OCI-LY1 (cell line): ENCODE data around the gene SLBP.

Experiments
- EZH2 ChIP-seq: fragments of 200-600 bp; sonication (generic), shearing (Covaris generic); IDR thresholded peaks from 2 replicates; pipeline ENCODE4 v1.8.0; 2017; ENCODE audit warnings: borderline replicate concordance, mixed run types, mild to moderate bottlenecking, antibody characterized with exemption, low read length, moderate library complexity, mixed read lengths
- TF ChIP-seq, protein P1 (sequence below): fragments of 200-600 bp; sonication (generic), shearing (Covaris generic); IDR thresholded peaks from 2 replicates; pipeline ENCODE4 v1.5.1; 2017; ENCODE audit warnings: mild to moderate bottlenecking, antibody characterized with exemption, low read length, moderate library complexity, mixed read lengths

DNA sequence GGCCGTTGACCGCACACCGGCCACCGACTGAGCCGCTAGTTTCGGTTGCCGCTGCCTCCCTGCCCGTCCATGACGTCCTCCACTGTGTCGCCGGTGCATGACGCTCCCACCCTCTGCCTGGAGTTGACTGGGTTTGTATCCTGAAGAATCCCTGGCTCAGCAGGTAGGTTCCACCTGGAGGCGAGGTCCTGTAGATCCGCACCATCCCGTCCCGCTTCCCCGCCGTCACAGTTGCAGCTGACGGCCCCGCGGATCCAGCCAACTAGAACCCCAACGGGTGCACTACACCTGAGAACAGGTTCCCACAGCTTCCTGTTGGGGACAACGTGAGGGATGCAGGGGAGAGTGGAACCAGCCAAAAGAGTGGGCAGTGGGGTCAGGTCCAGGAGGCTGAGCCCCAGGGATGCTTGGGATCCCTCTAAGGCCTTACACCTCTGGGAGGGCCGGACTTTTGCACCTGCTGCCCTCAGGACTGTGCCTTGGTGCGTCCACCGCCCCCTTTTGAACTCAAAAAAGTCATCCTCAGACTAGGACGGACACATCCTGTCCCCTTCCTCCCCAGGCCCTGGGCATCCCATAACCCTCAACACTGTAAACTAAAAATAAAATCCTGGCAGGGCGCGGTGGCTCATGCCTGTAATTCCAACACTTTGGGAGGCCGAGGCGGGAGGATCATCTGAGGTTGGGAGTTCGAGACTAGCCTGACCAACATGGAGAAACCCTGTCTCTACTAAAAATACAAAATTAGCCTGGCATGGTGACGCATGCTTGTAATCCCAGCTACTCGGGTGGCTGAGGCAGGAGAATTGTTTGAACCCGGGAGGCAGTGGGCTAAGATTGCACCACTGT lies 1.1 kb upstream of the SLBP start:
- TF ChIP-seq, protein P1, sequence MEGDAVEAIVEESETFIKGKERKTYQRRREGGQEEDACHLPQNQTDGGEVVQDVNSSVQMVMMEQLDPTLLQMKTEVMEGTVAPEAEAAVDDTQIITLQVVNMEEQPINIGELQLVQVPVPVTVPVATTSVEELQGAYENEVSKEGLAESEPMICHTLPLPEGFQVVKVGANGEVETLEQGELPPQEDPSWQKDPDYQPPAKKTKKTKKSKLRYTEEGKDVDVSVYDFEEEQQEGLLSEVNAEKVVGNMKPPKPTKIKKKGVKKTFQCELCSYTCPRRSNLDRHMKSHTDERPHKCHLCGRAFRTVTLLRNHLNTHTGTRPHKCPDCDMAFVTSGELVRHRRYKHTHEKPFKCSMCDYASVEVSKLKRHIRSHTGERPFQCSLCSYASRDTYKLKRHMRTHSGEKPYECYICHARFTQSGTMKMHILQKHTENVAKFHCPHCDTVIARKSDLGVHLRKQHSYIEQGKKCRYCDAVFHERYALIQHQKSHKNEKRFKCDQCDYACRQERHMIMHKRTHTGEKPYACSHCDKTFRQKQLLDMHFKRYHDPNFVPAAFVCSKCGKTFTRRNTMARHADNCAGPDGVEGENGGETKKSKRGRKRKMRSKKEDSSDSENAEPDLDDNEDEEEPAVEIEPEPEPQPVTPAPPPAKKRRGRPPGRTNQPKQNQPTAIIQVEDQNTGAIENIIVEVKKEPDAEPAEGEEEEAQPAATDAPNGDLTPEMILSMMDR: no peak
- TF ChIP-seq EZH2: no peak
